A673 (cell line): ENCODE data around the gene ZFYVE28. TPM values are rescaled to one million over a fixed set of nuclear protein-coding genes. Genes with fewer than 3 reads are reported as not detected.
A peak's percentile ranks its signal among the peaks of the same experiment; 100 is the strongest.

Source experiments
- BruUV-seq: library from RNA; stranded (reverse); fragments of 400-500 nt; replicated peaks from 2 replicates; lab custom pipeline; 2021; lab: Mats Ljungman, UMichigan
- CTCF ChIA-PET: fragments of 300-600 bp; sonication (Branson Sonifier 250); formaldehyde crosslinking; loops from one replicate; lab custom pipeline; 2022; ENCODE audit warnings: antibody characterized with exemption; lab: Charles Lee
- POLR2A ChIA-PET: fragments of 300-600 bp; sonication (Branson Sonifier 250); formaldehyde crosslinking; loops from one replicate; lab custom pipeline; 2022; ENCODE audit warnings: antibody characterized with exemption; ENCODE audit not compliant: low non-redundant PET; lab: Charles Lee
- DNase-seq: peaks from one replicate; pipeline ENCODE4 v3.0.0-alpha.2; 2015; ENCODE audit warnings: low spot score
- H3K27ac ChIP-seq: fragments of 200-600 bp; sonication (generic); 2 replicates; pipeline ENCODE4 v1.5.1; 2016; ENCODE audit warnings: mixed run types, low read depth, mild to moderate bottlenecking, mixed read lengths, antibody characterized with exemption, low read length; ENCODE audit not compliant: poor library complexity, severe bottlenecking
- H3K27me3 ChIP-seq: fragments of 200-600 bp; sonication (generic); replicated peaks from 2 replicates; pipeline ENCODE4 v1.6.1; 2017; ENCODE audit warnings: mixed run types, low read depth, mild to moderate bottlenecking, mixed read lengths, antibody characterized with exemption, low read length; ENCODE audit not compliant: insufficient read depth, poor library complexity
- H3K36me3 ChIP-seq: fragments of 200-600 bp; sonication (generic); 2 replicates; pipeline ENCODE4 v1.6.1; 2016; ENCODE audit warnings: mixed run types, mild to moderate bottlenecking, mixed read lengths, antibody characterized with exemption, low read length; ENCODE audit not compliant: insufficient read depth, poor library complexity, severe bottlenecking
- H3K4me1 ChIP-seq: fragments of 200-600 bp; sonication (generic); 2 replicates; pipeline ENCODE4 v1.6.1; 2017; ENCODE audit warnings: mixed run types, mild to moderate bottlenecking, mixed read lengths, antibody characterized with exemption, low read length; ENCODE audit not compliant: insufficient read depth, poor library complexity, severe bottlenecking
- H3K4me3 ChIP-seq: fragments of 200-600 bp; sonication (generic); 2 replicates; pipeline ENCODE4 v1.5.1; 2016; ENCODE audit warnings: low read depth, mixed run types, mild to moderate bottlenecking, mixed read lengths, low read length; ENCODE audit not compliant: poor library complexity, severe bottlenecking
- H3K9me3 ChIP-seq: fragments of 200-600 bp; sonication (generic); 2 replicates; pipeline ENCODE4 v1.6.1; 2016; ENCODE audit warnings: mixed run types, low read depth, mild to moderate bottlenecking, mixed read lengths, antibody characterized with exemption, low read length; ENCODE audit not compliant: poor library complexity, severe bottlenecking
- CTCF ChIP-seq: fragments of 300-800, 200-600 bp; sonication (generic); conservative IDR thresholded peaks from 2 replicates; pipeline ENCODE4 v1.5.1; 2017; ENCODE audit warnings: low read depth, mild to moderate bottlenecking, antibody characterized with exemption, low read length, moderate library complexity, mixed read lengths
- EZH2 ChIP-seq: fragments of 200-600 bp; sonication (generic); IDR thresholded peaks from 2 replicates; pipeline ENCODE4 v1.6.1; 2017; ENCODE audit warnings: borderline replicate concordance, low read depth, mild to moderate bottlenecking, mixed read lengths, antibody characterized with exemption, low read length; ENCODE audit not compliant: poor library complexity, severe bottlenecking
- intact Hi-C: fragments of 100-400 bp; cut with micrococcal nuclease; formaldehyde crosslinking; loops from one replicate; pipeline ENCODE4 v1.10.0; 2022; ENCODE audit not compliant: unreplicated experiment
- total RNA-seq: library from RNA; stranded (reverse); gene quantifications from 2 replicates; pipeline ENCODE4 v1.2.3, GENCODE V29; 2021

ZFYVE28 gene
- total RNA-seq, 1 experiment from 2014 or later, result 8.6 TPM

GRCh38 chr4:2365054-2365912 is 53.2 kb downstream of the ZFYVE28 start:
- H3K4me3 ChIP-seq, result peak overlapping the region; percentile 49
- peaks cover 5% of the 10 kb centered on the region for H3K4me1 ChIP-seq
- no peak overlapping the region for H3K27ac ChIP-seq
- H3K27me3 ChIP-seq, result no peaks in the 10 kb centered on the region
- no TSS peak for BruUV-seq
- intact Hi-C loops, result no loop called here
- DNase-seq, result no peak
- ChIA-PET POLR2A (no interaction called here), CTCF (no interaction called here)
- TF ChIP-seq EZH2 (no peak), CTCF (no peak)
- H3K9me3 ChIP-seq, result no peaks in the 10 kb centered on the region
- H3K36me3 ChIP-seq, result no peaks in the 10 kb centered on the region

- no TSS peak for BruUV-seq
- peaks cover 5% of the 10 kb centered on the region for H3K4me1 ChIP-seq
- TF ChIP-seq CTCF (no peak), EZH2 (no peak)
- H3K9me3 ChIP-seq, result no peaks in the 10 kb centered on the region
- intact Hi-C loops, result no loop called here
- ChIA-PET CTCF (no interaction called here), POLR2A (no interaction called here)
- no peaks in the 10 kb centered on the region for H3K36me3 ChIP-seq
- DNase-seq, result peak; percentile 56
- H3K4me3 ChIP-seq, result peak overlapping the region; percentile 49
- H3K27ac ChIP-seq, result no peak overlapping the region
- no peaks in the 10 kb centered on the region for H3K27me3 ChIP-seq
Measured at GRCh38 chr4:2364654-2365053, 53.8 kb downstream of the ZFYVE28 start.

DNA sequence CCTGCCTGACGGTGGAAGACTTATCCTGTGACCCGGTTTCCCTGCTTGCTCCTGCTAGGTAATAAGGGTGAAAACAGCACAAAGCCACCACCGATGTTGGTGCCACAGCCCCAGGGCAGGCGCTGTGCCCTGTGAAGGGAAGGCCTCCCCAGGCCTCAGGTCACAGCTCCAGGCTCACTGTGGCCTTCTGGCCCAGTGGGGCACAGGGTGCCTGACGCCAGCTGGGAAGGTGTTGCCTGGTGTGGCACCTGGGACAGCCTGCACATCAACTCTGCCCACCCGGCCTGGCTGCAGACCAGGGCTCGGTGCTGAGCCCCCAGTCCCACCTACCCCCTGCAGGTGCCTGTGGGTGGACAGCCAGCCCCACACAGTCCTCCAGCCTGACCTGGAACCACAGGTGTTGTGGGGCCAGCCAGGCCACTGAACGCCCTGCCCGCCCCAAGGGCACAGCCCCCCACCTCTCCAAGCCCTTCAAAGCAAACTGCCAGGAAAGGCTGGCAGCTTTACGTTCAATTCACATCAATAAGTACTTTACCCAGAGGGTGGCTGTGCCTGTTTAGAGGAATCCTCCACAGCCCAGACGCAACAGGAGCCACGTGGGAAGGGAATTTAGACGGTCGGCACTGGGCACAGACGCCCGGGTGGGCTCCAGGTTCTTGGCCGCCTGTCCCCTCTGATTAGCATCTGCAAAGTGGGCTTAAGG is 54.3 kb downstream of the ZFYVE28 start:
- peak overlapping the region; percentile 49 for H3K4me3 ChIP-seq
- H3K36me3 ChIP-seq, result no peaks in the 10 kb centered on the region
- intact Hi-C loops, result no loop called here
- H3K27ac ChIP-seq, result no peak overlapping the region
- CTCF ChIA-PET, result no interaction called here
- peaks cover 5% of the 10 kb centered on the region for H3K4me1 ChIP-seq
- POLR2A ChIA-PET, result no interaction called here
- no peaks in the 10 kb centered on the region for H3K9me3 ChIP-seq
- no TSS peak for BruUV-seq
- DNase-seq, result peak; percentile 17
- TF ChIP-seq EZH2 (no peak), CTCF (no peak)
- H3K27me3 ChIP-seq, result no peaks in the 10 kb centered on the region
